Keratinocyte (primary cell): ENCODE data around the gene ST3GAL5.

ENCODE experiments used
- CTCF ChIP-seq, 3 experiments: IDR thresholded peaks in 1 of 3; conservative IDR thresholded peaks in 1 of 3; optimal IDR thresholded peaks in 1 of 3; 2 replicates in 2 of 3; 3 replicates in 1 of 3; pipeline versions ENCODE3 to v1.5.1; 2011; ENCODE audit warnings: low read length in 3 of 3, mild to moderate bottlenecking in 3 of 3, moderate library complexity in 2 of 3, control low read depth in 1 of 3, inconsistent platforms in 1 of 3; ENCODE audit not compliant: insufficient read depth in 2 of 3; ENCODE audit errors: extremely low read depth in 1 of 3
- EZH2 ChIP-seq: IDR thresholded peaks from one replicate; pipeline ENCODE4 v1.6.1; 2012; ENCODE audit warnings: inconsistent platforms, mild to moderate bottlenecking, low read length, moderate library complexity

GRCh38 chr2:85871494-85872164 lies 17.2 kb downstream of the ST3GAL5 start:
- TF ChIP-seq CTCF (optimal IDR thresholded peaks at IDR 0.05 in 1 of 3, IDR thresholded peaks at IDR 0.05 in 1 of 3, conservative IDR thresholded peaks at IDR 0.05 in 1 of 3; ENCODE audit: extremely low read depth in 1 of 3, insufficient read depth in 2 of 3, low read length in 3 of 3) (no peak), EZH2 (no peak)
